NB4 (cell line): ENCODE measurements around the gene UROC1.

Experiments used
- CTCF ChIP-seq: IDR thresholded peaks from one replicate; pipeline ENCODE4 v1.5.1; 2012; ENCODE audit warnings: low read depth, low read length
- POLR2A ChIP-seq: IDR thresholded peaks from 2 replicates; pipeline ENCODE4 v1.6.1; 2011; ENCODE audit warnings: mild to moderate bottlenecking; ENCODE audit not compliant: insufficient read length; ENCODE audit errors: extremely low read depth

GRCh38 chr3:126540951-126541627 lies 23.5 kb upstream of the UROC1 start:
- TF ChIP-seq POLR2A (peak; percentile 43), CTCF (no peak)
